Upper lobe of right lung (tissue), 1 donor: Measurements from ENCODE around the gene TTC12. TPM values are rescaled to one million over a fixed set of nuclear protein-coding genes. Genes with fewer than 3 reads are reported as not detected.
A peak's percentile ranks its signal among the peaks of the same experiment; 100 is the strongest.

Experiments used
- ATAC-seq: fragments of 200-7000 bp; cut with Tn5 transposase; one replicate; pipeline ENCODE4 v1.9.1; 2020; ENCODE audit warnings: mild to moderate bottlenecking, moderate library complexity
- DNase-seq: peaks from one replicate; pipeline ENCODE4 v3.0.0-alpha.2; 2020
- H3K27ac ChIP-seq: fragments of 200-600 bp; one replicate; pipeline ENCODE4 v1.8.0; 2022
- H3K27me3 ChIP-seq: fragments of 200-600 bp; one replicate; pipeline ENCODE4 v1.8.0; 2022; ENCODE audit warnings: mild to moderate bottlenecking
- H3K36me3 ChIP-seq: fragments of 200-600 bp; one replicate; pipeline ENCODE4 v1.8.0; 2022
- H3K4me1 ChIP-seq: fragments of 200-600 bp; one replicate; pipeline ENCODE4 v1.8.0; 2022
- H3K4me3 ChIP-seq: fragments of 200-600 bp; one replicate; pipeline ENCODE4 v1.8.0; 2022; ENCODE audit warnings: mild to moderate bottlenecking
- H3K9me3 ChIP-seq: fragments of 200-600 bp; one replicate; pipeline ENCODE4 v1.8.0; 2022
- intact Hi-C: fragments of 100-400 bp; cut with DNase I; formaldehyde crosslinking; loops from one replicate; pipeline ENCODE4 v1.11.0; 2022
- total RNA-seq: library from RNA; stranded (reverse); fragmentation: NEBNext Ultra II Directional; extraction: Animal tissue kit (Norgen Biotek cat#: 25700); gene quantifications from one replicate; pipeline ENCODE4 v1.2.1, GENCODE V29; 2021
- TF ChIP-seq, protein P1 (sequence below): fragments of 200-600 bp; IDR thresholded peaks from one replicate; pipeline ENCODE4 v1.8.0; 2022; ENCODE audit warnings: antibody characterized with exemption
- donor health status: DM: no; HTN: yes; CAD: no; lungs with severe emphysema.

Gene TTC12
- total RNA-seq, 1 donor from 2014 or later: 15.3 TPM

DNA sequence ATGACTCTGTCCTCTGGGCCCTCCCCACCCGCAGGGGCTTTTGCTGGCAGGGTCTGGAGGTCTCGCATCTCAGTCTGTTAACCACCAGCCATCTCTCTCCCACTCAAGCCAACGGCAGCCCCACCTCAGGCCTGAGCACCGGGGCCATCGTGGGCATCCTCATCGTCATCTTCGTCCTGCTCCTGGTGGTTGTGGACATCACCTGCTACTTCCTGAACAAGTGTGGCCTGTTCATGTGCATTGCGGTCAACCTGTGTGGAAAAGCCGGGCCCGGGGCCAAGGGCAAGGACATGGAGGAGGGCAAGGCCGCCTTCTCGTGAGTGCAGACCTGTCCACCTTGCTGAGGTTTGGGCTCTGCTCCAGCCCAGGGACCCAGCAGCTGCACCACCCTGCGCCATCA is 44.3 kb upstream of the TTC12 start:
- intact Hi-C loops: no loop called here
- no peak overlapping the region for H3K27ac ChIP-seq
- no peak for DNase-seq
- no peak overlapping the region for H3K4me3 ChIP-seq
- no peaks in the 10 kb centered on the region for H3K4me1 ChIP-seq
- H3K9me3 ChIP-seq: no peaks in the 10 kb centered on the region
- H3K36me3 ChIP-seq: no peaks in the 10 kb centered on the region
- TF ChIP-seq, protein P1, sequence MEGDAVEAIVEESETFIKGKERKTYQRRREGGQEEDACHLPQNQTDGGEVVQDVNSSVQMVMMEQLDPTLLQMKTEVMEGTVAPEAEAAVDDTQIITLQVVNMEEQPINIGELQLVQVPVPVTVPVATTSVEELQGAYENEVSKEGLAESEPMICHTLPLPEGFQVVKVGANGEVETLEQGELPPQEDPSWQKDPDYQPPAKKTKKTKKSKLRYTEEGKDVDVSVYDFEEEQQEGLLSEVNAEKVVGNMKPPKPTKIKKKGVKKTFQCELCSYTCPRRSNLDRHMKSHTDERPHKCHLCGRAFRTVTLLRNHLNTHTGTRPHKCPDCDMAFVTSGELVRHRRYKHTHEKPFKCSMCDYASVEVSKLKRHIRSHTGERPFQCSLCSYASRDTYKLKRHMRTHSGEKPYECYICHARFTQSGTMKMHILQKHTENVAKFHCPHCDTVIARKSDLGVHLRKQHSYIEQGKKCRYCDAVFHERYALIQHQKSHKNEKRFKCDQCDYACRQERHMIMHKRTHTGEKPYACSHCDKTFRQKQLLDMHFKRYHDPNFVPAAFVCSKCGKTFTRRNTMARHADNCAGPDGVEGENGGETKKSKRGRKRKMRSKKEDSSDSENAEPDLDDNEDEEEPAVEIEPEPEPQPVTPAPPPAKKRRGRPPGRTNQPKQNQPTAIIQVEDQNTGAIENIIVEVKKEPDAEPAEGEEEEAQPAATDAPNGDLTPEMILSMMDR: no peak
- no peaks in the 10 kb centered on the region for H3K27me3 ChIP-seq
- ATAC-seq: no peak

- ATAC-seq (no peak), DNase-seq (no peak)
- H3K9me3 ChIP-seq: no peaks in the 10 kb centered on the region
- TF ChIP-seq, protein P1: no peak
- no peaks in the 10 kb centered on the region for H3K27me3 ChIP-seq
- no peaks in the 10 kb centered on the region for H3K4me1 ChIP-seq
- no peak overlapping the region for H3K4me3 ChIP-seq
- intact Hi-C loops: no loop called here
- no peaks in the 10 kb centered on the region for H3K36me3 ChIP-seq
- H3K27ac ChIP-seq: no peak overlapping the region
Measured at GRCh38 chr11:113271551-113272245, 42.7 kb upstream of the TTC12 start.

DNA sequence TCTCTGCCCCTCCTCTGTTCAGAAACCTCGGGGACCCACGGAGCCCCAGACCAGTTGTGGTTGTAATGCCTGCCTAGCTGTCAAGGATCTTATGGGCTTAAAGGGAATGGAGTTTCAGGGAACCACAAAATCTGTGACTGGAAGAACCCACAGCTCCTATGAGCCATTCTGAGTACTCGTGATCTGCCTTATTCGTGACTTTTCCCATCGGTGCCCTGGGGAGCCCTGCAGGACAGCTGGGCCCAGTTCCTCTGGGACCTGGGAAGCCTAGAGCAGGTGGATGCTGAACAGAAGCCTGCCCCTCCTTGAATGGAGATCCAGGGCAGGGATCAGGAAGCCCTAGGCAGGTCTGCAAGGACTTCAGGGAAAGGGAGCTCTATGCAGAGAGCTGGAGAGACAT is 42.1 kb upstream of the TTC12 start:
- no peaks in the 10 kb centered on the region for H3K4me1 ChIP-seq
- DNase-seq (no peak), ATAC-seq (no peak)
- no peak overlapping the region for H3K4me3 ChIP-seq
- intact Hi-C loops: no loop called here
- no peak overlapping the region for H3K27ac ChIP-seq
- H3K27me3 ChIP-seq: no peaks in the 10 kb centered on the region
- no peaks in the 10 kb centered on the region for H3K36me3 ChIP-seq
- TF ChIP-seq, protein P1: no peak
- H3K9me3 ChIP-seq: no peaks in the 10 kb centered on the region

DNA sequence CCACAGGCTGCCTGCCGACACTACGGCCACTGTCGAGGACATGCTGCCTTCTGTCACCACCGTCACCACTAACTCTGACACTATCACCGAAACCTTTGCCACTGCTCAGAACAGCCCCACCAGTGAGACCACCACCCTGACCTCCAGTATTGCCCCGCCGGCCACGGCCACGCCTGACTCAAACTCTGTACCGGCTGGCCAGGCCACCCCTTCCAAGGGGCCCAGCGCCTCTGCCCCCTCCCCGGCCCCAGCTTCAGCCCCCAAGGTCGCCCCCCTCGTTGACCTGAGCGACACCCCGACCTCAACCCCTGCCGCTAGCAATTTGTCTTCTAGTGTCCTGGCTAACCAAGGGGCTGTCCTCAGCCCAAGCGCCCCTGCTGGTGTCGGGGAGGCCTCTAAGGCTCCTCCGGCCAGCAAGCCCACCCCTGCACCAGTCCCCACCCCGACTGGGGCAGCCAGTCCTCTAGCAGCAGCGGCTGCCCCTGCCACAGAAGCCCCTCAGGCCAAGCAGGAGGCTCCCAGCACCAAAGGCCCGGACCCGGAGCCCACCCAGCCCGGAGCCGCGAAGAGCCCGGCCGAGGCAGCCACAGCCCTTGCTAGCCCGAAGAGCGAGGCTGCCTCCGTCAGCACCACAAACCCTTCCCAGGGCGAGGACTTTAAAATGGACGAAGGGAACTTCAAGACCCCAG is 41.3 kb upstream of the TTC12 start:
- Histone ChIP-seq H3K4me1 (no peaks in the 10 kb centered on the region), H3K9me3 (no peaks in the 10 kb centered on the region), H3K27ac (no peak overlapping the region), H3K27me3 (no peaks in the 10 kb centered on the region), H3K4me3 (no peak overlapping the region), H3K36me3 (no peaks in the 10 kb centered on the region)
- intact Hi-C loops: no loop called here
- no peak for DNase-seq
- TF ChIP-seq, protein P1: no peak
- ATAC-seq: peak; percentile 11

- DNase-seq (no peak), ATAC-seq (no peak)
- Histone ChIP-seq H3K9me3 (no peaks in the 10 kb centered on the region), H3K4me1 (no peaks in the 10 kb centered on the region), H3K36me3 (no peaks in the 10 kb centered on the region), H3K27me3 (no peaks in the 10 kb centered on the region), H3K4me3 (no peak overlapping the region), H3K27ac (no peak overlapping the region)
- TF ChIP-seq, protein P1: no peak
- intact Hi-C loops: no loop called here
Measured at GRCh38 chr11:113273720-113274119, 40.7 kb upstream of the TTC12 start.
